ENCODE results near the gene NTNG2.

- no peak for TF ChIP-seq POLR2A (IDR thresholded peaks at IDR 0.05)
- no peak for TF ChIP-seq CTCF (IDR thresholded peaks at IDR 0.05)
- TF ChIP-seq POLR2AphosphoS5 (IDR thresholded peaks at IDR 0.05), result no peak
These were observed 122.0 kb downstream of the NTNG2 start for GRCh38 chr9:132283863-132284262.

All from stomach (tissue), 4 donors.